ENCODE data around the gene HECTD2. TPM values are rescaled to one million over a fixed set of nuclear protein-coding genes. Genes with fewer than 3 reads are reported as not detected.

HECTD2 gene
- total RNA-seq, 1 experiment from 2014 or later = 9.4 TPM

GRCh38 chr10:91471602-91472001 is 61.5 kb downstream of the HECTD2 start:
- DNase-seq (ENCODE audit: low spot score) (no peak), ATAC-seq (no peak)
- H3K4me3 Mint-ChIP-seq = no peak overlapping the region
- H3K27ac Mint-ChIP-seq = no peak overlapping the region
- peaks cover 41% of the 10 kb centered on the region for H3K9me3 Mint-ChIP-seq
- peaks cover 27% of the 10 kb centered on the region for H3K36me3 Mint-ChIP-seq
- no peaks in the 10 kb centered on the region for H3K4me1 Mint-ChIP-seq
- peaks cover 6% of the 10 kb centered on the region for H3K27me3 Mint-ChIP-seq (ENCODE audit: low read depth)
- POLR2A ChIA-PET = no interaction called here
- no peak for TF ChIP-seq MYBL2 (CRISPR knock-in tag; IDR thresholded peaks at IDR 0.05)
- TF ChIP-seq HMGA2 (CRISPR knock-in tag; IDR thresholded peaks at IDR 0.05) = no peak
- TF ChIP-seq ZNF232 (CRISPR knock-in tag; IDR thresholded peaks at IDR 0.05) = no peak
- no peak for TF ChIP-seq NR2C2 (CRISPR knock-in tag; IDR thresholded peaks at IDR 0.05)
- no peak for TF ChIP-seq IRF2 (CRISPR knock-in tag; IDR thresholded peaks at IDR 0.05; ENCODE audit: borderline replicate concordance, low read depth)
- TF ChIP-seq ZNF512 (CRISPR knock-in tag; IDR thresholded peaks at IDR 0.05; ENCODE audit: borderline replicate concordance) = no peak
- TF ChIP-seq ZNF423 (CRISPR knock-in tag; IDR thresholded peaks at IDR 0.05) = no peak
- no peak for TF ChIP-seq SMAD4 (CRISPR knock-in tag; IDR thresholded peaks at IDR 0.05)
- no peak for TF ChIP-seq E2F5 (CRISPR knock-in tag; IDR thresholded peaks at IDR 0.05)
- TF ChIP-seq ZNF281 (CRISPR knock-in tag; IDR thresholded peaks at IDR 0.05) = no peak
- TF ChIP-seq TEAD4 (CRISPR knock-in tag; IDR thresholded peaks at IDR 0.05) = no peak
- CTCF ChIA-PET = no interaction called here

GRCh38 chr10:91472911-91473310 is 62.8 kb downstream of the HECTD2 start:
- POLR2A ChIA-PET = no interaction called here
- Mint-ChIP-seq H3K4me1 (no peaks in the 10 kb centered on the region), H3K4me3 (no peak overlapping the region), H3K9me3 (peaks cover 32% of the 10 kb centered on the region), H3K36me3 (peaks cover 15% of the 10 kb centered on the region), H3K27ac (no peak overlapping the region), H3K27me3 (ENCODE audit: low read depth) (peaks cover 6% of the 10 kb centered on the region)
- no peak for DNase-seq (ENCODE audit: low spot score)
- CTCF ChIA-PET = no interaction called here
- ATAC-seq = no peak
- TF ChIP-seq EMX1 (CRISPR knock-in tag; IDR thresholded peaks at IDR 0.05) (no peak), USF2 (CRISPR knock-in tag; IDR thresholded peaks at IDR 0.05) (no peak), FOXP4 (CRISPR knock-in tag; IDR thresholded peaks at IDR 0.05) (no peak), FOXP1 (CRISPR knock-in tag; IDR thresholded peaks at IDR 0.05; ENCODE audit: borderline replicate concordance) (no peak), JAZF1 (CRISPR knock-in tag; IDR thresholded peaks at IDR 0.05) (no peak)

- Mint-ChIP-seq H3K9me3 (peaks cover 21% of the 10 kb centered on the region), H3K4me1 (no peaks in the 10 kb centered on the region), H3K27ac (no peak overlapping the region), H3K27me3 (ENCODE audit: low read depth) (peaks cover 6% of the 10 kb centered on the region), H3K4me3 (no peak overlapping the region), H3K36me3 (peaks cover 5% of the 10 kb centered on the region)
- ATAC-seq (no peak), DNase-seq (ENCODE audit: low spot score) (no peak)
- ChIA-PET POLR2A (no interaction called here), CTCF (no interaction called here)
- no peak for TF ChIP-seq IRF1 (CRISPR knock-in tag; IDR thresholded peaks at IDR 0.05)
- no peak for TF ChIP-seq STAT6 (CRISPR knock-in tag; conservative IDR thresholded peaks at IDR 0.05; ENCODE audit: low read depth)
Observed at GRCh38 chr10:91474009-91474408, 63.9 kb downstream of the HECTD2 start.
